COLO668 (cell line): Measurements from ENCODE around the gene AKAIN1.

ENCODE experiments used
- DNase-seq: peaks from one replicate; lab custom pipeline; 2025; ENCODE audit not compliant: unreplicated experiment; lab: John Stamatoyannopoulos, UW

AKAIN1 gene

DNA sequence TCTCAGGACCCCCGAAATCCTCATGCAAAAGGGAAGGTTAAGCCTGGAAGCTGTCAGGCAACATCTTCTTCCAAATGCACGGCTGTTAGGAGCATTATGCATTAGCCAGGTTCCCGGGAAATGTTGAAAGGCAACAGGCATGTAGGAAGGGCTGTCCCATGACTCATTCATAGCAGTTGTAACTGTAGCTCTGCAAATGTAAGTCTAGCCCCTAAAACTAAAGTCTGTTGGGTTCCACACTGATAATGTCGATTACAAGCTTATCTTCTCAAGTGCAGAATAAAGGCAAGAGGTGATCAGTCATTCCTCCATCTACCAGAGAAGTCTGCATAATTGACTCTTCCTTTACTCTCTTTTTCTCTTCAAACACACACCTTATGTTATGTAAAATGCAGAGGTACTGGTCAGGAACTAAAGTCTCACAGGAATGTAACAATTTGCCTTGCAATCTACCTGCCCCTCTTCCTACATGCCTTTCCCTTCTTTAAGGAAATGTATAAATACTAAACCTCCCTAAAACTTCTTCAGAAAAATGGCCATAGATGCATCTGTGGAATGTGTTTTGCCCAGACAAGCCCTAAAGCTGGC, 99.8 kb downstream of the AKAIN1 start:
- no peak for DNase-seq

- no peak for DNase-seq
Observed at GRCh38 chr18:5095239-5095638, 101.8 kb downstream of the AKAIN1 start.

DNA sequence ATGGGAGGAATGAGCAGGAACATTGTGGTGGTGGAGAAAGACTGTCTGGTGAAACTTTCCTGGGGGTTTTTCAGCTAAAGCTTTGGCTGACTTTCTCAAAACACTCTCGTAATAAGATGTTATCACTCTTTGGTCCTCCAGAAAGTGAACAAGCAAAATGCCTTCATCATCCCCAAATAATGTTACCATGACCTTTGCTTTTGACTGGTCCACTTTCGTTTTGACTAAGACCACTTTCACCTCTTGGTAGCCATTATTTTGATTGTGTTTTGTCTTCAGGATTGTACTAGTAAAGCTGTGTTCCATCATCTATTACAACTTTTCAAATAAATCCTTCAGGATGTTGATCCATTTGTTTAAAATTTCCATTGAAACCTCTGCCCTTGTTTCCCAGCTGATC, 103.2 kb downstream of the AKAIN1 start:
- no peak for DNase-seq
